ENCODE measurements around the gene TM4SF1.

Gene TM4SF1

DNA sequence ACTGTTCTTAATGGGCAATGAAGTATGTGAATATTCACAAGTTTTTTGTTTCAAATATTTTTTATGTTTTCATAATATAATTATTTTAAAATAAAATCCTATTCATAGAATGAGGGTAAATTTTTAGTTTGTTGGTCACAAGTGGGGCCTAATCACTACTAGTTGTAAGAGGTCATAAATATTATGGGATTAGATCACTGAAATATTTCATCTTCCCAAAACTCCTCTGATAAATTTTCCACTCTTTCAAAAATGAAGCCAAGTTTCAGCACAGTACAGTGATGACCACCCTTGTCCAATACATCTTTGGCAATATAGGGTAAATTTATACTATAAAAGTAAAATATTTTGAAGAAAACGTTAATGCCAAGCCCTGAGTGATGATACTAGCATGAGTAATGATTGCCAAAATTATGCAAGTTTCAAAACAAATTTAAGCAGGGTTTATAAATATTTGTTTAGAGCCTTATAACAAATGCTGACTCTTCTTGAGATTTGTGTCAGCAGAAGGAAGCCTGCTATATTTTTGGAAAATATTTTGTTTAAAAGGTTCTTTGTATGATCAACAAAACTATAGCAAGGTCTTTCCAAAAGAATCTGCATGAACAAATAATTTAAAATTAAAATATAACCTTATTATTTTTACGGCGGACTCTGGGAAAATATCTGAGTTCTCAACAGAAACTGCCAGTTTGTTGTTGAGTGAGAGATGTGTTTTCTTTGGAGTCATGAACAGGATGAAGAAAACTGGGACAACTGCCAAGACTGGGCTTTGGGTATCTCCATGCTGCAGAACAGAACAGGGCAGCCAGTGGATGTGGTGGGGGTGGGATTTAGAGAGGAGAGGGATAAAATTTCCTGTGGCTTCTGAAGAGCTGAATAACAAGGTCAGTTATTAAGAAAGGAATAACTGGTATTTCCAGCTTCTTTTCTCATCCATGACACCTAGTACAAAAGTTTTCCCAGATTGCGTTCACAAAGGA lies 17.9 kb upstream of the TM4SF1 start:
- no peak overlapping the region for H3K4me3 ChIP-seq (ENCODE audit: low read depth, low read length)
- TF ChIP-seq, protein P1, sequence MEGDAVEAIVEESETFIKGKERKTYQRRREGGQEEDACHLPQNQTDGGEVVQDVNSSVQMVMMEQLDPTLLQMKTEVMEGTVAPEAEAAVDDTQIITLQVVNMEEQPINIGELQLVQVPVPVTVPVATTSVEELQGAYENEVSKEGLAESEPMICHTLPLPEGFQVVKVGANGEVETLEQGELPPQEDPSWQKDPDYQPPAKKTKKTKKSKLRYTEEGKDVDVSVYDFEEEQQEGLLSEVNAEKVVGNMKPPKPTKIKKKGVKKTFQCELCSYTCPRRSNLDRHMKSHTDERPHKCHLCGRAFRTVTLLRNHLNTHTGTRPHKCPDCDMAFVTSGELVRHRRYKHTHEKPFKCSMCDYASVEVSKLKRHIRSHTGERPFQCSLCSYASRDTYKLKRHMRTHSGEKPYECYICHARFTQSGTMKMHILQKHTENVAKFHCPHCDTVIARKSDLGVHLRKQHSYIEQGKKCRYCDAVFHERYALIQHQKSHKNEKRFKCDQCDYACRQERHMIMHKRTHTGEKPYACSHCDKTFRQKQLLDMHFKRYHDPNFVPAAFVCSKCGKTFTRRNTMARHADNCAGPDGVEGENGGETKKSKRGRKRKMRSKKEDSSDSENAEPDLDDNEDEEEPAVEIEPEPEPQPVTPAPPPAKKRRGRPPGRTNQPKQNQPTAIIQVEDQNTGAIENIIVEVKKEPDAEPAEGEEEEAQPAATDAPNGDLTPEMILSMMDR (IDR thresholded peaks at IDR 0.05; ENCODE audit: borderline replicate concordance, insufficient read depth, low read depth, low read length) = no peak

DNA sequence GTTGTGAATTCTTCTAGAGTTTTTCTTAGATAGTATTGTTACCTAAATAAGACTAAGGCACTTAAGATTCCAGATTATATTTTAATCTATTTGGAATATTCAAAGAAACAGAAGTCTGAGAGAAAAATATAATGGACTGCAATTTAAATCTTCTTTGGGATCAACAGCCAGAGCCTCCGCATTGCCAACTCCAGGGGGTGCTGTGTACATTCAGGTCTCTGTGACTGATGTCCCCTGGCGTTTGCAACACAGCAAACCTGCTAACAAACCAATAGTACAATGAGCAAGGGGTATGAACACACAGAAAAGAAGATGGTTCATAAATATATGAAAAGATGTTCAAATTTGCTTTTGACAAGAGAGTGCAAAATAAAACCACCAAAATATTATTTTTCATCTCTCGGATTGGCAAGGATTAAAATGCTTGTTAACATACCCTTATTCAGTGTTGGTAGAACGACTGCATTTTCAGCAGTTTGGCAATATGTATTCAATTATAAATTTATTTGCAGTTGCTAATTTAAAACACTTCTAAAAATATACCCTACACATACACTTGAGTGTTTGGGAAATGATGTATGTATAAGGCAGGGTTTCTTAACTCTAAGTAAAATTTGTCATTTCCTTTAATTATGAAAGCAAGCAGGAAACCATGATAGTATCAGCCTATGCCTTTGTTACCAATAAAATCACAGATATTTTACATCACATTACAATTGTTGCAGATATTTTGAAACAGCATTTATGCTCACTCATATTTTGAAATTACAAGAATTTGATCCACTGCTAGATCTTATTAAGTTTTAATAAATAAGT lies 16.1 kb upstream of the TM4SF1 start:
- TF ChIP-seq, protein P1 (IDR thresholded peaks at IDR 0.05; ENCODE audit: borderline replicate concordance, insufficient read depth, low read depth, low read length) = peak; percentile 75
- H3K4me3 ChIP-seq (ENCODE audit: low read depth, low read length) = no peak overlapping the region

DNA sequence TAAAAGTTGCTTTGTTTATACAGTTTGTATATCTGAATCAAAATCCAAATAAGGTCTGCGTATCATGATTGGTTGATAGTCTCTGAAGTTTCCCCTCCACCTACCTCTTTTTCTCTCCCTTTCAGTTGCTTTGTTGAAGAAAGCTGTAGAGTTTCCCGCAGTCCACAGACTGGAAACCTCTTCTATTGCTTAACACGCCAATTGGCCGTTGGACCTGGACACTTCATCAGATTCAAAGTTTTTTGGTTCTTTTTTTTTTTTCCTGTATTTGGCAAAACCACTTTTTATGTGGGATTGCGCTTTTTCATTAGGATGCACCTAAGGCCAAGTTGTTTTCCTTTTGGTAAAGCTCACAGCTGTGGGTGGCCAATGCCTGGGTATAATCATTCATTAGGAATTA lies 14.5 kb upstream of the TM4SF1 start:
- TF ChIP-seq, protein P1 (IDR thresholded peaks at IDR 0.05; ENCODE audit: borderline replicate concordance, insufficient read depth, low read depth, low read length) = no peak
- no peak overlapping the region for H3K4me3 ChIP-seq (ENCODE audit: low read depth, low read length)

DNA sequence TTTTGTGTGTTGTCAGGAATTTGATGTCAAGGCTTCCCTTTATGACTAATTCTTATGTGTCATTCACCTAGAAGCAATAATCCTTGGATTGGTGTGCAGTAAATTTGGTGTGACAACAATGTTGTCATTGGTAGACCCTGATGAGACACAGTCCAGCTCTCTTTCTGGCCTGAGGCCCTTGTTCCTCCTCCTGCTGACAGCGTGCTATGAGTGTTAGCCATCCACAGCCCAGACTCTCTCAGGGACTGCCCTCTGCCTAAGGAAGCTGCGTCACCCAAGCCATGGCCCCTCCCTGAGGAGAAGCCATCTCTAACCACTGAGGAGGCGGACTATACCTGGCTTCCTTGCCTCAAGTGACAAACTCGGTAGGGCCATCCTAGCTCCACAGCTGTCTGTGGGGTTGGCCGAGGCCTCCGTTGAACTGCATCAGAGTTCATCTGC lies 13.3 kb upstream of the TM4SF1 start:
- no peak overlapping the region for H3K4me3 ChIP-seq (ENCODE audit: low read depth, low read length)
- TF ChIP-seq, protein P1 (IDR thresholded peaks at IDR 0.05; ENCODE audit: borderline replicate concordance, insufficient read depth, low read depth, low read length) = no peak

DNA sequence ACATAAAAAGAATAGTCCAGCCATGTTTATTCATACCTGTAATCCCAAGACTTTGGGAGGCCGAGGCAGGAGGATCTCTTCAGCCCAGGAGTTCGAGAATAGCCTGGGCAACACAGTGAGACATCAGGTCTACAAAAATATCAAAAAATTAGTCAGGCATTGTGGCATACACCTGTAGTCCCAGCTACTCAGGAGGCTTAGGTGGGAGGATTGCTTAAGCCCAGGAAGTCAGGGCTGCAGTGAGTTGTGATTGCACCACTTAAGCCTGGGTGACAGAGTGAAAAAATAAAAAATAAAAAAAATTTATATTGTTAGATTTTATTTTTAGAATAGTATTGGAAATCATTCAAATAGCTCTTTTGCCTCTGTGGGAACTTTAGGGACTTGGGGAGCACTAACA lies 12.8 kb upstream of the TM4SF1 start:
- TF ChIP-seq, protein P1 (IDR thresholded peaks at IDR 0.05; ENCODE audit: borderline replicate concordance, insufficient read depth, low read depth, low read length) = no peak
- H3K4me3 ChIP-seq (ENCODE audit: low read depth, low read length) = no peak overlapping the region

DNA sequence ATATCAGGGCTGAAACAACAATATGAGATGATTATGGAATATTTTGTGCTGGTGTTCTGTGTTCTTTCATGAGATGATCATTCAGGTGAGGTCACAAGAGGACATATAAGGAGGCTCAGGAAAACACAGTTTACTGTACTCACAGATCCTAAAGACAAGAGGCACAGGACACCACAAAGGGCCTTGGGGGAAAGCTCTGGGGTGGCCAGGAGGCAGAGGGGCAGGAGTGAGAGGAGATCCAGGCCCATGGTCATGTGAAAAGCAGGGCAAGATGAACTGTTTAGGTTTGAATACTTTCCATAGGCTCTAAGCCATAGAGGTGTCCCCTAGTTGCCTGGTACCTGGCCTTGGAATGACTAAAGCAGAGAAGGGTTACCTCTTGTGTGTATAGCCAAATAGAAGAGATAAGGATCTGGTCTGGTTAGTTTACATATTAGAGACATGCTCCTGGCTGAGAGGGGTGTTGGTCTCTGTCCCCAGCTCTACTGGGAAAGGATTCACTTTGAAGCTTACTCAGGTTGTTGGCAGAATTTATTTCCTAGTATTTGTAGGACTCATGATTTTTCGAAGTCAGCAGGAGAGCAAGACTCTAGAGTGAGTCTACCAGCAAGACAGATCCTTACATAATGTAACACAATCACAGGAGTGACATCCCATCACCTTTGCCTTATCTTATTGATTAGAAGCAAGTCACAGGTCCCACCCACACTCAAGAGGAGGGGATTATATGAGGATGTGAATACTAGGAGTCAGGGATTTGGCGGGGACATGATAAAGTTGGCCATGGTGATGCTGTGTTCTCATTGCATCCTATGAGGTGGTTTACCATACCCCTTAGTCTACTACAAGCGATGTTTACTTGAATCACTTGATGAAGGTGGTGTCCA lies 11.3 kb upstream of the TM4SF1 start:
- no peak overlapping the region for H3K4me3 ChIP-seq (ENCODE audit: low read depth, low read length)
- TF ChIP-seq, protein P1 (IDR thresholded peaks at IDR 0.05; ENCODE audit: borderline replicate concordance, insufficient read depth, low read depth, low read length) = no peak
